HG03025 (cell line): ENCODE measurements around the gene ANO2.

Experiments used
- ATAC-seq: cut with Tn5 transposase; IDR thresholded peaks from one replicate; pipeline ENCODE4 v1.9.1; 2021; ENCODE audit warnings: mild to moderate bottlenecking, moderate library complexity; ENCODE audit not compliant: unreplicated experiment, low FRiP score

Gene ANO2

DNA sequence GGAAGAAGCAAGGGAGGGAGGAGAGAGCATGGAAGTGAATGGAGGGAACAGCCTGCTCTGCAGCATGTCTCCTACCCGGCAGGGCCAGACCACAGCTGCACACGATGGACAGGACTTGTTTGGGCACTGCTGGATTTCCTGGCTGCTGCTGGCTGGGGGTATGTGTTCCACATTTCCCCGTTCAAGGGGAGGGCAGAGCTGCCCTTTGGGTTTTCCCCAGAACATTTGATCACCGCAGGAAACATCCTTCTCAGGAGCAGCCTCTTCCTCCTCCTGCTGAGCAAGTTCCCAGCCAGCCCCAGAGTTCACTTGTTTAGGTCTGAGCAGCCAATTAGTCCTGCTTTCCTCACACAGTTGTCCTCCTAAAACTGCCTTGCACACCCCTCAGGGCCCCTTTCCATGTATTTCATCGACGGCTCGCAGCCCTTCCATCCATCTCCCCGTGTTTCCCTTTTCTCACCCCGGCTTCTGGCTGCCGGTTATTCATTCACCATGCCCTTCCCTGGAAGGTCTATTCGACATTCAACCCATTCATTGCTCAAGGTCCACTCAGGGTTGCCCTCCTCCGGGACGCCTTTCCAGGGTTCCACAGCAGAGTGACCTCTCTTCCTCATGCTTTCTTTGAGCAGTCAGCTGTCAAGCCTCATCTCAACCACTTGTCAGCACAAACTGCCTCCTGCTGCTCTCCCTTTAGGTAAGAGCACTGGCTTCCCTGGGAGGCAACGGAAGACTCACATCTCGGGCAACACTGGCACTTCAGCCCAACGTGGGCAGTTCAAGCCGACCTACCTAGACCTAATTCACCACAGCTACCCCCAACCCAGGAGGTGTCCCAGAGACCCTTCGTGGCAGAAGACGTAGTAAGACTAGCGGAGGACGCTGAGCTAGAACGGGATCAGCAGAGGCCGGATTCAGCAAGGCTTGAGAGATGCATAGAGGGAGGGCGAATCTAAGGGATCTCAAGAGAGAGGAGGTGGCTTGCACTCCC is 20.1 kb upstream of the ANO2 start:
- ATAC-seq, result no peak

DNA sequence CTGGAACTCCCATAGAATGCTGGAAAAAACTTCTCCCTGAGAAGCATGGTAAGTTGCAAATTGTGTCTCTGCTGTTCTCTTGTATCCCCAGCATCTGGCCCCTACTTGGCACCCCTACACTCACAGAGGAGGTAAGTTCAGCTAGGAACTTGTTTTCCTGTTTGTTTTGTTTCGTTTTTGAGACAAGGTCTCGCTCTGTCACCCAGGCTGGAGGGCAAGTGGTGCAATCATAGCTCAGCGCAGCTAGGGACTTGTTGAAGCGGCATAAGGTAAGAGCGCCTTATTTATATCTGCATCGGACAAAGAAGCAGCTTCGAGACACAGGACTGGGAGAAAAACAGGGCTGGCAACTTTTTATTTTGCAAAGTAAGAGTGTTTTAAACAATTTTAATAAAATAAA is 18.5 kb upstream of the ANO2 start:
- no peak for ATAC-seq

DNA sequence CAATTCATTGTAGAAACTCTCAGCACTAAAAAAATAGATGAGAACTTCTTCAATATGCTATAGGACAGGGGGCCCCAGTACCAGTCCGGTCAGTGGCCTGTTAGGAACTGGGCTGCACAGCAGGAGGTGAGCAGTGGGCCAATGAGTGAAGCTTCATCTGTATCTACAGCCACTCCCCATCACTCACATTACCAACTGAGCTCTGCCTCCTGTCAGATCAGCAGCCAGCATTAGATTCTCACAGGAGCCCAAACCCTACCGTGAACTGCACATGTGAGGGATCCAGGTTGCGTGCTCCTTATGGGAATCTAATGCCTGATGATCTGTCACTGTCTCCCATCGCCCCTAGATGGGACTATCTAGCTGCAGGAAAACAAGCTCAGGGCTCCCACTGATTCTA is 15.7 kb upstream of the ANO2 start:
- ATAC-seq, result no peak

DNA sequence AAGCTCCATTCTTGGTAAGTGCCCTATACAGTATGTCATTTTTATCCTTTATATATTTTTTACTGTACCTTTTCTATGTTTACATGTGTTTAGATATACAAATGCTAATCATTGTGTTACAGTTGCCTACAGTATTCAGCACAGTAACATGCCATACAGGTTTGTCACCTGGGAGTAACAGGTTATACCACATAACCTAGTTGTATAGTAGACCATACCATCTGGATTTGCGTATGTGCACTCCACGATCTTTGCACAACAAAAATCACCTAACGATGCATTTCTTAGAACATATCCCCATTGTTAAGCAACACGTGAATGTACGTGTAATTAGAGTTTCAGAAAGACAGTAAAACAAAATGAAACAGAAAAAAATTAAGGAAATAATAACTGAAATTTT is 11.9 kb upstream of the ANO2 start:
- no peak for ATAC-seq

GRCh38 chr12:5954661-5955060 is 9.6 kb upstream of the ANO2 start:
- ATAC-seq, result no peak

GRCh38 chr12:5953835-5954586 is 9.0 kb upstream of the ANO2 start:
- no peak for ATAC-seq

- no peak for ATAC-seq
Observed at GRCh38 chr12:5952031-5952430, 7.0 kb upstream of the ANO2 start.

DNA sequence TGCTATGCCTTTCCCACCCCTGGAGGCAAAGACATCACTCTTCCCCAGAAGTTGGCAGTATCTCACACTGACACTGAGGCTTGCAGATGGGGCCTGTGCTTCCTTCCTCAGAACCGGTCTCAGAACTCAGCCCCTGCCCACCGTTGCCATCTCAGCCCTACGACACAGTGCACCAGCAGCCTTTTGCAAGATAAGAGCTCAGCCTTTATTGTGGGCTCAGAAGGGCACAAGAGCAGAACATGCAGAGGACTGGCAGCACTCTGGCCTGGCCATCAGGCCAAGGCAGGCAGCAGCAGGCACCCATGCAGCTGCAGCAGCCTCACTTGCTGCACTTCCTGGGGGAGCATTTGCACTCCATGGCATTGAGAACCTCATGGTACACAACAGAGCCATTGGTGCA is 3.6 kb upstream of the ANO2 start:
- ATAC-seq, result no peak

GRCh38 chr12:5947006-5947405 is 1.9 kb upstream of the ANO2 start:
- no peak for ATAC-seq

GRCh38 chr12:5946388-5946787 is 1.3 kb upstream of the ANO2 start:
- no peak for ATAC-seq

DNA sequence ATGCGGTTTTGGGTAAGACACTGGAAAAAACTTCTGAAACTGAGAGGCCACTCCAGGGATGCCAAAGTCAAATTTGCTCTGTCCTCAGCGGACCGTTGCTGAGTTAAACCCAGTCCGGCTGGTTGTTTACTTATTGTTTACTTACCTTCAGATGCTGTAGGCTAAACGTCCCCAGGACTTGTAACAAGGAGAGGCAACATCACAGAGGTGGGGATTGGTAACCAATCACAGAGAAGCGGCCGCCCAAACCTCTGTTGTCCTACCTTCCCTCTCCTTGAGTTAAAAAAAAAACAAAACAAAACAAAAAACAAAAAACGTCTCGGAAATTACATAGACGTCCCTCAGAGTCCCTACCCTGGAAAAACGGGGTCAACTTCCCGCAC is 380 bp downstream of the ANO2 start:
- ATAC-seq, result no peak

DNA sequence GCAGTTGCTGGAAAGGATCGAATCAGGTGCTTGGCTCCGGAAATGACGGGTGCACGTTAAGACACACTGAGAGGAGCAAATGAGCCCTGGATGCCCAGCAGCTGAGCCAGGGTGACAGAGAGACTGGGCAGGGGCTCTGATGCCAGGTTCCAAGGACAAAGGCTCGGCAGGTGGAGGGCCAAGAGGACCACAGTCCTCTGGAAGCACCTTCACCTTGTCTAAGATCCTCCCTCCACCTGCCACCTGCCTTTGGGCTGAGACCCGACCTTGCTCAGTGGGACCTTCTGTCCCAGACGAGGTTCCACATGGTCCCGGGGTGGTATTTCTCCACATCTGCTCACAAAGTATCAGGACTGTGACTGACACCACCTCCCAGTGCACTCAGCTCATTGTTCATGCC is 1.0 kb downstream of the ANO2 start:
- no peak for ATAC-seq

DNA sequence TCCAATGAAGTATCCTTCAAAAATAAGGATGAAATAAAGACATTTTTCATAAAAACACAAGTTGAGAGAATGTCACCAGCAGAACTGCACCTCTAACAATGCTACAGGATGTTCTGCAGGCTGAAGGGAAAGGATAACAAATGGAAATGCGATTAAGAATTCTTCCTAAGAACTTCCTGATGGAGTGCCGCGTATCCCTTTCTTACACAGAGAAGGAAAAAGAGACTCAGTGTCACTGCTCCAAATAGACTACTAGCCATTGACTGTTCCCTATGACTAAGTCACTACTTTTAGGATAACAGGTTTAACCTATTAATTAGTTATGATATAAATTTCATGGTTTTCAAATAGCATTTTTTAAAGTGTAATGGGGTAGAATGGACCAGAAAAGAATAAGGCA is 3.2 kb downstream of the ANO2 start:
- ATAC-seq, result no peak

- no peak for ATAC-seq
Observed at GRCh38 chr12:5927732-5928516, 17.1 kb downstream of the ANO2 start.

DNA sequence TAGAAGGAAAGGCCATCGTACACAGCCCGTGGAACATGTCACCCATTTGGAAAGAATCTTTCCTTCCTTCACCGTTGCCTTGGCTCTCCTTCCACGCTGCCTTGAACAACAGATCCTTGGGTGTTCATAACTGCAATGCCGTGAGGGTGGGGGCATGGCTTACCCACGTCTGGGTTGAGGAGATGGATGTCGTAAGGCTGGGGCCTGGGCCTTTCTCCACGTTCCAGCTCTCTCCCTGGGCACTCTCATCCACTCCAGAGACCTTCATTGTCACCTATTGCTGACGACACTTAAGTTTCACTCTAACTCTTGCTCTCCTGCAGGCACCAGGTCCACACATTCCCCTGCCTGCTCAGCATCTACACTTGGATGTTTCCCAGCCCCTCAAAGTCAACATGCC is 19.4 kb downstream of the ANO2 start:
- ATAC-seq, result no peak

DNA sequence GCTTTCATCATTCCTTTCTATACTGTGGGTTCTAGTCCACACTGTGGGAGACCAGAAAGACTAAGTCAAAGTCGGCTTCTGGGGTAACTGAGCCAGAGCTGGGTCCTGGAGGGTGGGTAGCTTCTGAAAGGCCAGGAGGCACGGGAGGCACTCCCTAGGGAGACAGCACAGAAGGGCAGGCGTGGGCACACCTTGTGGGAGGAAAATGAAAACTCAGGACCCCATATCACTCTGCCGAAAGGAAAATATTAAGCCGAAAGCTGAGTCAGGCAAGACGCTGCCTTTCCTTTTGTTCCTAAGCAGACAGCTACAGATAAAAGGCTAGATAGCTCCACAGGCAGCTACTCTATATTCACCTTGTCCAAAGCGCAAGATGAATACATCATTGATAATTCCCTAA is 20.7 kb downstream of the ANO2 start:
- no peak for ATAC-seq

DNA sequence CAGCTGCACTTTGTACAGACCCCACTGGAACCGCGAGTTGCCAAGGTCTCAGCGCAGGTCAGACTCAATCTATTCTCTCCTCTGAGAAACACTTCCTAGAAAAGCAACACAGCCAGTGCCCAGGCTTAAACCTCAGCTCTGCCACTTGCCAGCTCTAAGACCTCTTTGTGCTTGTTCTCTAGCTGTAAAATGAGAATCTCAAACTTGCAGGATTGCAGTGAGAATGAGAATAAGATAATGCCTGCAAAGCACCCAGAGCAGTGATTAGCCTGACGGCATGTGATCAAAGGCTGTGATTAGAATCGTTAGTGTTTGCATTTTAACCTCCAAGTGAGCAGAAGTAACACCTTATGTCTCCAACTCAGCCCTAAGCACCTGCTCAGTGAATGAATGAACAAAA is 21.3 kb downstream of the ANO2 start:
- ATAC-seq, result no peak

DNA sequence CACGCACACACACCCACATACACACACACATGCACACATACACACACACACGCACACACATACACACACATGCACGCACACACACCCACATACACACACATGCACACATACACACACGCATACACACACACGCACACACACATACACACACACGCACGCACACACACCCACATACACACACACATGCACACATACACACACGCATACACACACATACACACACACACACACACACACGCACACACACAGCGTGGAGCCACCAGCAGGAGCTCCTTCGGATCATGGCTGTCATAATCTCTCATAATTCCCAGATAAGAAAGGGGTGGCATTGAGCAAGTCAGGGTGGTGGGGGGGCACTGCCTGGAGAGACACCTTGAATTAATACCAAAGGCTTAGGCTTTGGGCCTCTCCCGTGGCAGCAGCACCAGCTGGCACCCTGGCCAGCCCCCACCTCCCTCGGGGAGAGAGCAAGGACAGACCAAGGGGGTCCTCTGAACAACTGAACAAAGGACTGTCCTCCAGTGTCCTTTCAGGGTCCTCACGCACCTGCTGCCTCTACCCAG is 21.9 kb downstream of the ANO2 start:
- no peak for ATAC-seq

DNA sequence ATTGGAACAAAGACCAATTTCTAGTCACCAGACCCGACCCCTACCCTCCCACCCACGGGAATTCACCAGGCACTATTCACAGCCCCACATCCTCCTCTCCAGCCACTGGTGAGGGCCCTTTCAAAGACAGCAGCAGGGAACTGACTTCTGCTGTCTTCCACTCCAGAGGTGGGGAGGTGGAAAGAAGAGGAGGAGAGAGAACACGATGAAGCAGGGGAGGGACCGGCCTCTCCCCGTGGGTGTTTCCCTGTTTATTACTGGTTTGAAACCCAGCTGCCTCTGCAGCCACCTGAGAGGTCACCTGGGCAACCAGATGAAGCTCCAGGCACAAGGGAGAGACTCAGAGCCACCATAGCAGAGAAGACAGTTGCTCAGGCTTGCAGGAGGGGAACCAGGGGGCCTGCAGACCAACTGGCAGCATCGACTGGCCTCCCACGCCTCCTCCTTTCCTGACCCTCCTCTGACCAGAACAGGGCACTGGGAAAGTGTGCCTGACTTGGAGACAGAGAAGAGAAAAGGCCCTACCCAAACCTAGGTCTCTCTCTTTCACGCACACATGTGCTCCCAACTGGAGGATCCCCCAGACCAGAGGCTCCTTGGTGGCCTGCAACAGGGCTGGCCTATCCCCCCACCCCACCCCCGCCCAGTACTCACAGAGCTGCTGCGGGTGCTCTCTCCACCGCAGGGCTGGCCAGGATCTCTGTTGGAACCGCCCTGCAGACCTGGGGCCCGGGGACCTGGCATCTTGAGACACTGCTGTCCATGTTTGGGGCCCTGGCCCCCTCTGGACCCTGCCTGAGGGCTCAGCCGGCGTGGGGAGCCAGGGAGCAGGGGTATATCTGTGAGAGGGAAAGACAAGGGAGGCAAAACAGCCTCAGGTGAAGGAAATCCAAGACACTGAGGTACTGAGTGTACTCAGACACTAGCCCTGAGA is 22.8 kb downstream of the ANO2 start:
- no peak for ATAC-seq
